Measurements from ENCODE around the gene FAM9A.

Gene FAM9A

GRCh38 chrX:8801041-8801599 lies at the start of gene FAM9A:
Gene FAM9A, minus strand, starts transcription at chrX:8801383. Its CDS starts 1,212 bp downstream, at chrX:8800171.
- no peak for DNase-seq

- no peak for DNase-seq
Measured at GRCh38 chrX:8850478-8850877, 49.3 kb upstream of the FAM9A start.

GRCh38 chrX:8849945-8850344 lies 48.8 kb upstream of the FAM9A start:
- DNase-seq, result no peak

DNA sequence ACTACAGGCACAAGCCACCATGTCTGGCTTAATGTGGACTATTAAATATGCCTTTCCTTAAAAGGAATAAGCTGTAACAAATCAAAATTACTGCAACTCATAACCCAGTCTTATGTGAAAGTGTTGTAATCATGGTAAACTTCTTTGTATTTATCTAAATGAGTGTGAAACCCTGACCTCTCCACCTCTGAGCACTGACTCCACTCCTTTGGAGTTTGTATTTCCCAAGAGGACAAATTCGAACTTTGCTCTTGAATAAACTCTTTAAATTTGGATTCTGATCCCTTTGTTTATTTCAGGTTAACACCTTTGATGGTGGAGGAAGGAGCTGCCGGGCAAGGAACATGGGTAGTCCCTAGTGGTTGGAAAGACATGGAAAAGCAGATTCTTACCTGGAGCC lies 48.3 kb upstream of the FAM9A start:
- DNase-seq, result no peak

DNA sequence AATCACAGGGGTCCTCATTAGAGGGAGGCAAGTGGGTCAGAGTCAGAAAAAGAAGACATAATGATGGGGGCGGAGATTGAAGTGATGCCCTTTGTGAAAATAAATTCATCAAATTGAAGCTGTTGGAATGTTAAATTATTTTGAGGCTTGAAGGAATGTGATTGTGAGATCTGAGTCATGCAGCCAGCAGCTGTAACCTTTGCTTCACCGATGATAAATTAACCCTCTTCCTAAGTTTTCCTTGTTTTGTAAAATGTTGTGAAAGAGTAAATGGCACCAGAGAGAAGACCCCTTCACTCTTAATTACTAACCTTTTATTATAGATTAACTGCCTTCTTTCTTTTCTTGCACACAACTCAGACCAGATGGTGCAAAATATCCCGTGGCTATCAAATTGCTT lies 47.7 kb upstream of the FAM9A start:
- no peak for DNase-seq

- no peak for DNase-seq
Measured at GRCh38 chrX:8848441-8848840, 47.3 kb upstream of the FAM9A start.

DNA sequence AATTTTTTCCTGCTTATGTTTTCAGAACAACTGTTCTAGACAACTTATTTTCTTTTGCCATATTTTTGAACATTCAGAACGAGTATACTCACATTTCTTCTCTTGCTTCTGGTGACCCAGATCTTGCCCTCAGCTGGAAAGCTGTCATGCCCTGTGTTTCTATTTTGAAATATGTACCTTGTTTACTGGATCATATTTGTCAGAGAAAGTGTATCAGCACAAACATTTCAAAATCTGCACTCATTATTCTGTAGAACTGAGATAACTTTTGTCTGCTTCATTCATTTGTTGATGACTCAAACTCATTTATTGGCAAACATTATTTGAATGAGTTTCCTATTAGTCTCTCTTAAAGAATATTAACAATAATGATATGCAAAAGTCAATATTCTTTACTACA lies 46.2 kb upstream of the FAM9A start:
- DNase-seq, result no peak

GRCh38 chrX:8846266-8846665 lies 45.1 kb upstream of the FAM9A start:
- no peak for DNase-seq

GRCh38 chrX:8845469-8845868 lies 44.3 kb upstream of the FAM9A start:
- DNase-seq, result no peak

DNA sequence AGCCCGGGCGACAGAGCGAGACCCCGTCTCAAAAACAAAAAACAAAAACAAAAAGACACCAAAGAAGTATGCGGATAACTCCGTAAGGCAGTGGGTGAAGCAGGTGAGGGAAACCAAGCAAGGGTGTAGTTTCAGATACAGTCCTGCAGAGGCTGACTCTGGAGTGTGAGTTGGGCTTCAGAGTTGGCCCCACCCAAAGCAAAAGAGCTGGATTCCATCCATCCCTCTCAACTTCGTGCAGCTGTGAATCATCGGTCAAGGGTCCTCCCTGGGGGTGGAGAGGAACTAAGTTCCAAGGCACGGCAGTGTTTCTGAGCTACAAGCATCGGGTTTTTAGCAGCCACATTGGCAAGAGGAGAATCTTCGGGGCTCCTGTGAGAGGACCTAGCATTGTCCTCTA lies 43.9 kb upstream of the FAM9A start:
- DNase-seq, result no peak

GRCh38 chrX:8844157-8844556 lies 43.0 kb upstream of the FAM9A start:
- no peak for DNase-seq

GRCh38 chrX:8841911-8842310 lies 40.7 kb upstream of the FAM9A start:
- no peak for DNase-seq

DNA sequence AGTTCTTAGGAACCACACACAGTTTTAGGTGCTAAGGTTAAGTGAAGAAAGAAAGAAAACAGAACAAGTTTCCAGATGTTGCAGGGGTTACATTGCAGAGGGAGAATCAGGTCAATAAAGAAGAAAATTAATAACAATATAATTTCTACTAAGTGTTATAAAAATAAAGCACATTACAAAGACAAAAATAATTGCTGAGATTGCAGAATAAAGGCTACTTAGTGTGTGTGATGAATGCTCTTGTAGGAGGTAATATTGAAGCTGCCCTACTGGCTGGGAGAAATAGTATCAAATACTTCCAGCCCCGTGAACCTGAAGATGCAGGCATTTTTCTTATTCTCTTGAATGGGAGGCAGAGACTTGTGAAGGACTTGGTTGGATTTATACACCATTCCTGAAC lies 33.2 kb upstream of the FAM9A start:
- DNase-seq, result no peak

DNA sequence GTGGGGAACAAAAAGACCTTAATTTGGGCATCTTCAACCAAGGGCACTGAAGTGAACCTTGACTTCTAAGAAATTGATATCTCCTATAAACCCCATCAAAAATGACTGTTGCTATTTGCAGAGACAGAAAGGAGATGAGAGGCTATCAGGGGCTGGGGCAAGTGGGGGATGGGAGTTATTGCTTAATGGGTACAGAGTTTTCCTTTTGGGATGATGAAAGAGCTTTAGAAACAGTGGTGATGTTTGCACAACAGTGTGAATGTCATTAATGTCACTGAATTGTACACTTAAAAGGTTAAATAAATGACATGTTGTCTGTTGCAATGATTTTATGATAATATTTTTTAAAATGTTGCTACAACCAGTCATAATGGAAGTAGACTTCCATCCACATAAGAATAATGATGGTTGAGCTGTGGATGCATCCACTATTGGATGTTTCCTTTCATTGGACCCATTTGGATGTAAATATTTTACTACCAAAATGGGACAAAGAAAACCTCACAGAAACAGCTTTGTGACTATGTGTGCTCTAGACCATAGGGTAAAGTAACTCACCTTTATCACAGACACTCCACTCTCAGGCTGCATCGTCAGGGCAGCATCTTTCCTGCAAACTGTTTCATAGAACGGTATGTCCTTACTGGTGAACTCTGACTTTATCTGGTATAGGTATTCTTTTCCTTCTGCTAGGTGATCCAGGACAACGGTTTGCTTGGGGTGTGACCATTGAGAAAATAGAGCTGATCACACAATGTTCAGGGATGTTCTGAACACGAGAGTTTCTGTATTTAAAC lies 31.6 kb upstream of the FAM9A start:
- DNase-seq, result no peak

- DNase-seq, result no peak
Measured at GRCh38 chrX:8823698-8824097, 22.5 kb upstream of the FAM9A start.

DNA sequence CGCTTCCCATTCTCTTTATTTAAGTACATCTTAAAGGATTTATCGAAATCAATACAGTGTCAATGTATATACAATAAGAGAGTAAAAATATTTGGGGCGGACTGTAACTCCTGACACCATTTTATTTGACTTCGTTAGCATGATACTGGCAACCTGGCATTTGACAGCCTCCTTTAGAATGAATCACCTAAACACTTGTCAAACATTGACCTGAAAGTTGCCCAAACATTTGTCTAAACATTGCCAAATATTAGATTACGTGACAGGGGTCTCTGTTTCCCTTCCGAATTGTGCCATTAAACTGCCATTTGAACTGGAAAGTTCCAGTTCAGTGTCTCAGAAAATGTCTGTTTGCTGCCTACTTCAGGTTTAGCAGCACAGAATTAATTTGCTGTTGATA lies 20.8 kb upstream of the FAM9A start:
- DNase-seq, result no peak

DNA sequence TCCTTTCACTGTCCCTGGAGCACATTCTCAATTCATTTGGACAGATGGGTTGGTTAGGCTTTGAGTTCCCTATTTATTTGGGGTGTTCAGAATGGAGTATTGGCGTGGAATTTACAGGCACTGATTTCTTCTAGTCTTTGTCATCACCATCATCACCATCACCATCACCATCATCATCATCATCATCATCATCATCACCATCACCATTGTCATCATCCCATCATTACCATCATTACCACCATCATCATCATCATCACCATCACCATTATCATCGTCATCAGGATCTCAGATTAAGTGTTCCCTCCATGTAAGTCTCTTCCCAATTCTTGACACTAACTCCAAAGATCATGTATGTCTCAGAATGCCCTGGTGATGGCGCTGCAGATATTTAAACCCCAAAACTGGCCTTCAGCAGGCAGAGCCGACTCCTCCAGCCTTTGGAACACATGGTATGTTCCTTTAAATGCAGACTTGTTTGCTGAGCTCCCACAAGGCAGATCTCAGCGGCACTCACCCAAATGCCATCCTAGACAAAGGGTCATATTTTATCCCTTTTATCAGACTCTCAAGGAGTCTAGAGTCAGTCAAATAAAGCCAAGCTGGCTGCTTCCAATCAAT lies 19.8 kb upstream of the FAM9A start:
- DNase-seq, result peak; percentile 3

GRCh38 chrX:8815460-8816065 lies 14.4 kb upstream of the FAM9A start:
- DNase-seq, result peak; percentile 12

DNA sequence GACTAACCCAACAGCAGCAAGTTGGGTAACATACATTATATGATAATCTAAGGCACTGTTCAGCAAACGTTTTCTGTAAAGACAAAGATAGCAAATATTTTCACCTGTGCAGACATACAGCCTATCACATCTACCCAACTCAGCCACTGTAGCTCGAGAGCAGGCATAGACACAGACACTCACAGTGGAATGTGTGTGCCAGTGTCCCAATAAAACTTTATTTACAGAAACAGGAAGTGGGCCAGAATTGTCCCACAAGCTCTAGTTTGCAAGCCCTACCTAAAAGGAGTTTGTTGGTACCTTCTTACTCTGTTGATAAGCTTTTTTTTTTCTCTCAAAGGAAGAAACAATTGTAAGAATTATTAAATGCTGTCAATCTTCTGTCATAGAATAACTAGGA lies 11.9 kb upstream of the FAM9A start:
- no peak for DNase-seq

DNA sequence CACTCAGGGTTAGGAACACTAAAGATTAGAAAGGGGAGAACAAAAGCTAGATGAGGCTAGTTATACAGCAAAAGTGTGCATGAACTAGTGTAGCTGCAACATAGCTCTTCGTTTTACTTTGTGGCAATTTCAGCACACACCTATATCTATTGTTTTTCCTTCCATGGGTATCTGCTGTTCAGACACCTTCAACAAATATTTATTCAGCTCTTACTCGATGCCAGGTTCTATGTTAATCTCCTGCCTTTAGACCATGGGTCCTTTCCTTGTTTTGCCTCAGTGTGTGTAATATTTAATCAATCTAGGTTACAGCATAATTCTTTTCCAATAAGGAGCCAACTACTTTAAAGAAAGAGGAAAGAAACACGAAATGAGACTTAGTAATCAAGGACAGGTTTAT lies 10.4 kb upstream of the FAM9A start:
- no peak for DNase-seq

GRCh38 chrX:8808661-8809060 lies 7.5 kb upstream of the FAM9A start:
- DNase-seq, result no peak

GRCh38 chrX:8805974-8806373 lies 4.8 kb upstream of the FAM9A start:
- no peak for DNase-seq

- DNase-seq, result no peak
Measured at GRCh38 chrX:8805046-8805445, 3.9 kb upstream of the FAM9A start.

DNA sequence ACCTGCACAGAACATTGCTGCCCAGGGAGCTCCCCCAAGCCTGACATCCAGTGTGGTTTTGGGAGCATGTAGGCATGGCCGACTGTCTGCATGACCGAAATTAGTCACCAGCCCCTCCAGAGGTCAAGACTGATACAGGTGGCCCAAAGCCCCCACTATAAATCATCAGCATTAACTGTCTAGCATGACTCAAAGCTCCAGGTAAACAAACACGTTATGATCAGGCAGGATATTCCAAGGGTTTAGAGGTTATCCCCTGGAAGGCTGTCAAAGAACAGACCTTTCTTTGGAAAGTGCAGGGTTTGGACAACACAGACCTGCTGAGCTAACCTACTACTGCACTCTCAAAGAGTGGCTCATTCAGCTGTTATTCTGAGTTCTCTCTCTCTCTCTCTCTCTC lies 2.1 kb upstream of the FAM9A start:
- DNase-seq, result no peak

Data from SHP77 treated with DMSO at 0.1 percent for 48 hours (cell line).